Astrocyte of the hippocampus (primary cell): ENCODE results near the gene TMCC1.
"Not testable (repeated sequence)": the region's sequence is repeated elsewhere in the genome, so short reads cannot be mapped to it uniquely, and the experiment has no call there.

Source experiments
- DNase-seq: peaks from one replicate; pipeline ENCODE4 v3.0.0; 2011; ENCODE audit warnings: low read depth, low spot score

TMCC1 gene

GRCh38 chr3:129893581-129894070, at the start of gene TMCC1:
TSS of gene TMCC1 (minus strand) at chr3:129893711.
- peak; percentile 96 for DNase-seq

DNA sequence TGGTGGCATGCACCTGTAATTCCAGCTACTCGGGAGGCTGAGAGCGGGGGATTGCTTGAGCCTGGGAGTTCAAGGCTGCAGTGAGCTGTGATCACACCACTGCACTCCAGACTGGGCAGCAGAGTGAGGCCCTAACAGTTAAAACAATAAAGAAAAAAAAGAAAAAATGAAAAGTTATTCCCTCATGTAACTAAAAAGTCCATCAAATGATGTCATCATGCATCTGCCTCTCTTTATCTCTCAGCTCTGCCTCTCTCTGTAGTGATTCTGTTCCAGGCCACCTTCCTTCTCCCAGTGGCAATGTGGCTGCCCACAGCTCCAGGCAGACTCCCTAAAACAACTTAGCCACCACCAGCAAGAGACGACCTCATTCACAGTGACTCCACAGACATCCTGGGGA, 49.5 kb upstream of the TMCC1 start:
- no peak for DNase-seq

- peak; percentile 85 for DNase-seq
Measured at GRCh38 chr3:129942296-129942695, 48.8 kb upstream of the TMCC1 start.

DNA sequence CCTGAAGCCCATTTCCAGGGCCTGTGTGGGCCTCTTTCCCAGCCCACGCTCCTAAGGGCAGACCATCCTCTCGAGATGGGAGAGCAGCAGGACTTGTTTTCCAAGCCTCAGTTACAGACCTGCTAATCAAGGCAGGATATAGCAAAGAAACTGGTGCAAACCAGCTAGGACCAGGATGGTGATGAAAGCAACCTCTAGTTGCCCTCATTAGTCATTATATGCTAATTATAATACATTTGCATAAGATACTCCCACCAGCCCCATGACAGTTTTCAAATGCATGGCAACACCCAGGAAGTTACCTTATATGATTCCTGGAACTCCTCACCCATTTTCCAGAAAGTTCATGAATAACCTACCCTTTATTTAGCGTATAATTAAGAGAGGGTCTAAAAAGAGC, 46.6 kb upstream of the TMCC1 start:
- DNase-seq = peak; percentile 17

DNA sequence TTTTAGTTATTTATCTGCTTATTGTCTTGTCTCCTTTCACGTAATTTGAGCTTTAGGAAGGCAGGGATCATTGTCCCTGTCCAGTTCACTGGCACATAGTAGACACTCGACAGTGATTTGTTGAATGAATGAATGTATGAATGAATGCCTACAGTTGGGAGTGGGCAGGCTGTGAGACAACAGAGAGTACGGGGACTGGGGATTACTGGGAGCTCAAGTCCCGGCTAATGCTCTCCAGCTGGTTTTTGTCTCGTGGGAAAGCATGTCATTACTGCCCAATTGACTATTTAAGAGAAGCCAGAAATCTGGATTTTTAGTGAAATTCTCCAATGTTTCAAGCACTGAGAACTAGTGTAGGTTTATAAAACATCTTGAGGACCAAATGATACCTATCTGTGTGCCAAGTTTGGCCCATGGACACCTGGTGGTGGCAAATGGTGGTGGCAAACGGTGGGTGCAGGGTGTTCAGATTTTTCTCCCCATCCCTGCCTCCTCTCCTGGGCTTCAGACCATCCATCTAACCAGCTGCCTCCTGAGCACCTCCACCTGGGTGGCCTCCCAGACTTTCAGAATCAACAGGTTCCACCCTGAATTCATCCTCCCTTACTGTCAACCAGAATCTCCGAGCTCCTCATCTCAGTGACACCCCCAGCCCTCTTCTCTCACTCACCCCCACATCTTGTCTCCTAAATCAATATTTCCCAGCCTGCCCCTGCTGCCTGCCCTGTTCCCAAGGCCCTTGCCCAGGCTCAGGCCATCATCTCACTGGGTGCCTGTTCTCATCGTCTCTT, 44.8 kb upstream of the TMCC1 start:
- DNase-seq = no peak

DNA sequence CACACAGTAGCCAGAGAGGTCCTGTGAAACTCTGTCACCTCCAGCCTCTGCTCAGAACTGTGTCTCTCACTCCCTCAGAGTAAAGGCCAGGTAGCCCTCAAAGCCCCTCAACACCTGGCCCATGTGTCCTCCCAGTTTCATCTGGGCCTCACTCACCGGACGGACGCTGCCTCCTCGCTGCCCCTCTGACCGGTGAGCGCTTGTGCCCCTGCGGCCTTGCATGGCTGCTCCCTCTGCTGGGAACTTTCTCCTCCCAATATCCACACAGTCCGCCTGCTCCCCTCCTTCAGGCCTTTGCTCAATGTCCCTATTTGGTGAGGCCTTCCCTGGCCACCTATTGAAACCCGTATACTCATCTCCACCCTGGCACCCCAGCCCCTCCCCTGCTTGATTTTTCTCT, 44.2 kb upstream of the TMCC1 start:
- DNase-seq = no peak

GRCh38 chr3:129936757-129937156, 43.2 kb upstream of the TMCC1 start:
- DNase-seq = peak; percentile 87

- DNase-seq = peak; percentile 70
Measured at GRCh38 chr3:129934234-129935123, 41.0 kb upstream of the TMCC1 start.

DNA sequence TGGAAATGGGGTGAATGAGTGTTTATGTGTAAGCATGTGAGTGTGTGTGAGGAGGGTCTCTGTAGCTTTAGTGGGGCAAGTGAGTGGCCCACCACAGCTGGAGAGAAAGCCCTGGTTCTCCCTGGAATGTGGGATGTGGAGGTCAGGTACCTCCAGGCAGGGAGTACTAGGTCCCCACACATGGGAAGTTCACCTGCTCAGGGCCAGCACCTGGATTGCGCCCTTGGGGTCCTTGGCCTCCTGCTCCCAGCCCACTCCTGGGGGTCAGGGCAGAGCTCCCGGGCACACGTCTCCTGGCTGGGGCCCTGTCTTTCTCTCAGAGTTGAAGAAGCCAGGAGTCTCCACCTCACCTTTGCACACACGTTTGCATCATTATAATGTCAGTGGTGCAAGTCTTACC, 40.0 kb upstream of the TMCC1 start:
- DNase-seq = no peak

DNA sequence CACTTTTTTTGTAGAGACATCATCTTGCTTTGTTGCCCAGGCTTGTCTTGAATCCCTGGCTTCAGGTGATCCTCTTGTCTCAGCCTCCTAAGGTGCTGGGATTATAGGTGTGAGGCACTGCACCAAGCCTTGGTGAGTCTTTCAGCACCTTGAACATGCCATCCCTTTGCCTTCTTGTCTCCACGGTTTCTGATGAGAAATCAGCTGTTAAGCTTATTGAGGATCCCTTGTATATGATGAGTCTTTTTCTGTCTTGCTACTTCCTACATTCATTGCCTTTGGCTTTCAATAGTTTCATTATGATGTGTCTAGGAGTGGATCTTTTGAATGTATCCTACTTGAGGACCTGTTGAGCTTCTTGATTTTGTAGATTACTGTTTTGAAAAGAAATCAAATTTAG, 35.9 kb upstream of the TMCC1 start:
- DNase-seq = no peak

DNA sequence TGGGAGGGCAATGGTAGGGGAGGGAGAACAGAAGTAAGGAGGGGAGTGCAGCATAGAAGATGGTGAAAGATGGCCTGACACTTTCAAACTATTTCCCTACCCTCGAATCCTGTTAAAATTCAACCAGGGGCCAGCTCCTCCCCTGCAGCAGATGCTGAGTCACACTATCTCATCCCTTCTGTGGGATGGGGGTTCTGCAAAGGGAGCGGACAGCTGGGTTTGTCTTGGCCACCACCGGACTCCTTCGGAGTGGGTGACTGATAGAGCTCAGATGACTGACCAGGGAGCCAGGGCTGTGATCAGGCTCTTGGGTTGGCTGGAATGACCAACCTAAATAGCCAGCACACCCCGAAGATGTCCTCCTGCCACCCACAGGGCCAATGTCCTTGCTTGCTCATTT, 33.6 kb upstream of the TMCC1 start:
- no peak for DNase-seq

- no peak for DNase-seq
Measured at GRCh38 chr3:129919806-129920205, 26.3 kb upstream of the TMCC1 start.

DNA sequence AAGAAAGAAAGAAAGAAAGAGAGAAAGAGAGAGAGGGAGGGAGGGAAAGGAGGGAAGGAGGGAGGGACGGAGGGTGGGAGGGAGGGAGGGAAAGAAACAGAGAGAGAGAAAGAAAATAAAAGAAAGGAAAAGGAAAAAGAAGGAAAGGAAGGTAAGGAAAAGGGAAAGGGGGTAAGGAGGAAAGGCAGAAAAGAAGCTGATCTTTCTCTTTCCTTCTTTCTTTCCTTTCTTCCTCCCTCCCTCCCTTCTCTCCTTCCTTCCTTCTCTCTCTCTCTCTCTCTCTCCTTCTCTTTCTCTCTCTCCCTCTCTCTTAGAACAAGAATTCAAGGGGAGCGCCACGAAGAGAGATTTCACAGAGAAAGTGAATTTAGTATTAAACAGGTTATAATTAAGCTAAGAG, 25.8 kb upstream of the TMCC1 start:
- no peak for DNase-seq

DNA sequence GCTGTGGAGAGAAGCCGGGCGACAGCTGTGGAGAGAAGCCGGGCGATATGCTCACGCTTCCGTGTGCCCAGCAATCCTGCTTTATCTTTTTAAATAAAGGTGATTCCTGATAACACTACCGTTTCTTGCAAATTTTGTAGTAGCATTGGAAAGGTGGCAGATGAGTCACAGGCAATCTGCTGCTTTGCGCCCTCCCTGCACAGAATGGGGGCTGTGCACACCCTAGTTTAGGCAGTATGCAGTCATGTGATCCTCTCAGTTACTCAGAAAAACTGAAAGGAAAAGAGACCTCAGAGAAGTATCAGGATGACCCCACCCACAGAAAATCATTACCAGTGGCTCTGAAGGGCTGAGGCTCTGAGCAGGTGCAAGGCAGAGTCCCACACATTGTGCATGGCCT, 24.9 kb upstream of the TMCC1 start:
- no peak for DNase-seq

DNA sequence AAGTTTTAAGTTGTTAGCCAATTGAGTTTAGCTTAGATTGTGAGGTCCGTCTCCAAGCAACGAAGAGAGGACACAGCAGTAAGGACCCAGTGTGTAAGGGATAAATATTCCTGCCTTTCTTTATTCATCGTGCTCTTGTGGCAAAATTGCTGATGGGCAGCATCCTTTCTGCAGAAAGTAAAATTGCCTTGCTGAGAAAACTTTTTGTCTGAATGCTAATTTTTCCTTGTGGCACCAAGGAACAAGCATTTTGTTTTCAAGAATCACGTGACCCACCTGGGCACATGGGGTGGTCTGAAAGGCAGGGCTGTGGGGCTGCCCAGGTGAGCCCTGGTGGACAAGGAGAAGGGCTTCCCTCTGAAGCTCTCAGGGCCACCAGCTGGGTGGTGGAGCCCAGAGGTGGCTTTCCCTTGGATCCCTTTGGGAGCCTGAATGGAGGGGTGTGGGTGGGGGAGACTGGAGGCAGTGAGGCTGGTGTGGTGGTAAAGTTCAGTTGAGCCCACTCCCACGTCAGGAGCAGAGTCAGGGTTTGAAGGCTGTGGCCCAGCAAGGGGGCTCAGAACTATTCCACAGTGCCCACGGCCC, 24.0 kb upstream of the TMCC1 start:
- no peak for DNase-seq

DNA sequence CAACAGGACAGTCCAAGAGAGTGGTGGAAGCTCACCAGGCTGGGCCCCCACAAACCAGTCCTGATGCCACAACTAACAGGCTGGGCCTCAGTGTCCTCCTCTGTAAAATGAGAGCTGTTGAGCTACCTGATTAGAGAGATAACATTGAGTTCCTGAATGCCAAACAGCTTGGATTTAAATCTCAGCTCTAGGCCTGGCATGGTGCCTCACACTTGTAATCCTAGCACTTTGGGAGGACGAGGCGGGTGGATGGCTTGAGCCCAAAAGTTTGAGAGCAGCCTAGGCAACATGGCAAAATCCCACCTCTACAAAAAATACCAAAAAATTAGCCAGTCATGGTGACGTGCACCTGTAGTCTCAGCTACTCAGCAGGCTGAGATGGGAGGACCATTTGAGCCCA, 20.1 kb upstream of the TMCC1 start:
- DNase-seq = no peak

DNA sequence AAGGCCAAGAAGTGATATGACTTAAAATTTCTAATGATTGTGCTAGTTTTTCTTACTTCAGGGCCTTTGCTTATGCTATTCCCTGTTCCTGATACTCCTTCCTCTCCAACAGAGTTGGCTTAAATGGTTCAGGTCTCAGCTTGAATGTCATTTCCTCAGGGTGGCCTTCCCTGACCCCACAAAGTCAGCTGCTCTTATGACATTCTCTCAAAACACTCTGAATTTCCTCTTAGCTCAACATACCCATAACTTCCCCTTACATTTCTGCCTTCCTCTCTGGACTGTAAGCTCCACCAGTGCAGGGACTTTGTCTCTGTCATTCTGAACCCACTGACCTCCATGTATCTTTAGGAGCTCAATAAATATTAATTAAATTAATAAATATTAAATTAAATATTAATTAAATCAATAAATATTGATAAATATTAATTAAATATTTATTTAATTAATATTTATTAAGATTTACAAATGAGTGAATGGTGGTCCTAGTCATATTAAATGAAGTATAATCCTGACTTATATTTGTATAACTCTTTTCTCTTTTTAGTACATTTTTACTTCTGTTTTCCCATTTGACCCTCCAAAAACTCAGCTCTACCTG, 17.9 kb upstream of the TMCC1 start:
- no peak for DNase-seq

GRCh38 chr3:129909235-129909634, 15.7 kb upstream of the TMCC1 start:
- not testable (repeated sequence) for DNase-seq

GRCh38 chr3:129908417-129908816, 14.9 kb upstream of the TMCC1 start:
- DNase-seq = peak; percentile 10

DNA sequence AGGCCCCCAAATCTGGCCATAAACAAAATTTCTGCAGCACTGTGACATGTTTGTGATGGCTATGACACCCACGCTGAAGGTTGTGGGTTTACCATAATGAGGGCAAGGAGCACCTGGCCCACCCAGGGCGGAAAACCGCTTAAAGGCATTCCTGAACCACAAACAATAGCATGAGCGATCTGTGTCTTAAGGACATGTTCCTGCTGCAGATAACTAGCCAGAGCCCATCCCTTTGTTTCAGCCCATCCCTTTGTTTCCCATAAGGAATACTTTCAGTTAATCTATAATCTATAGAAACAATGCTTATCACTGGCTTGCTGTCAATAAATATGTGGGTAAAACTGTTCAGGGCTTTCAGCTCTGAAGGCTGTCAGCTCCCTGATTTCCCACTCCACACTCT, 7.8 kb upstream of the TMCC1 start:
- DNase-seq = not testable (repeated sequence)

- DNase-seq = no peak
Measured at GRCh38 chr3:129897026-129897425, 3.5 kb upstream of the TMCC1 start.
